ENCODE data around the gene MARVELD1.
A peak's percentile ranks its signal among the peaks of the same experiment; 100 is the strongest.
"Not testable (repeated sequence)": the region's sequence is repeated elsewhere in the genome, so short reads cannot be mapped to it uniquely, and the experiment has no call there.

The MARVELD1 gene

DNA sequence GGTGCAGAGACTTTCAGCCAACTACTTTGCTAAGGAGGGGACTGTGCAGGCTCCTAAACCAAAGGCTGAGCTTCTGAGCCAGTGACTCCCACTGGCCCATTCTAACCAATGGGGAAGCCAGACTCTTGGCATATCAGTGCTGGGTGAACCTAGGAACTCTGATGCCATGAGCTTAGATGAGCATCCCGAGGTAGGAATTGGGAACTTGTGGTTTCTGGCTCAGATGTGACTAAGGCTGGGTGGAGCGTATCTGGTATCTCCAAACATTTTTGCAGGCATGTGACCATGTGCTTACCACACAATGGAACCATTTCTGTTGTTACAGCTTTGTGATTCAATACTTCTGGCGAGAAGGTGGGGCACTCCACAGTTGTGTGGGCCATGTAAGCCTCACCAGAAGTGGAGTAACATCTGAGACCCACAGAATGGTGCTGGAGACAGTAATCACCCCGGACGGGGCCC is 23.9 kb upstream of the MARVELD1 start:
- DNase-seq (ENCODE audit: low read depth, low spot score): peak; percentile 100

DNA sequence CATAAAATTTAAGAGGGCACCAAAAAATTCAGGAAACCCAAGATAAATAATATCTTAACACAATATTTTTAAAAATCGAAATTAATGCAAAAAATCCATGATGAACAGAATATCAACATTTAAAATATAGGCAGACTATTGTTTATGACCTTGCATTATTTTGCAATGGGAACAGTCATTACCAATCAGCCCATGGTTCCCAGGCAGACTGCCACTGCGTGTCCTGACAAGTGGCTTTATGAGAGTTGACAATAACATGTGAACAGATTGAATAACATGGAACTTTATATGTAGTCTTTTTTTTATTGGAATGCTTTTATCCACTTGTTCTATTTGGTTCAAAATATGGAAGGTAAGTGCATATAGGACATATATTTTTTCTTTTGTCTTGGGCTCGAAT is 23.4 kb upstream of the MARVELD1 start:
- DNase-seq (ENCODE audit: low read depth, low spot score): peak; percentile 84
- H3K27ac ChIP-seq: peak overlapping the region; percentile 98

More for the DNA sequence above, 23.9 kb upstream of the MARVELD1 start:
- H3K27ac ChIP-seq: peak overlapping the region; percentile 98

DNA sequence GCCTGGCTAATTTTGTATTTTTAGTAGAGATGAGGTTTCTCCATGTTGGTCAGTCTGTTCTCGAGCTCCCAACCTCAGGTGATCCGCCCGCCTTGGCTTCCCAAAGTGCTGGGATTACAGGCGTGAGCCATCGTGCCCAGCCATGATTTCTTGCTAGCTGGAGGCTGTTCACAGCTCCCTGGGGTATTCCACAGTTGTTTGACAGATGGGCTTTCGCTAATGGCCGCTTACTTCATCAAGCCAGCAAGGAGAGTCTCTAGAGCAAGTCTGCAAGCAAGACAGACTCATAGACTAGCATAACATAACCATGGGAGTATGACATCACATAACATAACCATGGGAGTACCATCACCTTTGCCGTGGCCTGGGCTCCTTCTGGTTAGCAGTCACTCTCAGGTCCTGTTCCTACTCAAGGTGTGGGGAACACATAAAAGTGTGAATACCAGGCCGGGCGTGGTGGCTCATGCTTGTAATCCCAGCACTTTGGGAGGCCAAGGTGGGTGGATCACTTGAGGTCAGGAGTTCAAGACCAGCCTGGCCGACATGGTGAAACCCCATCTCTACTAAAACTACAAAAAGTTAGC is 15.4 kb upstream of the MARVELD1 start:
- not testable (repeated sequence) for DNase-seq (ENCODE audit: low read depth, low spot score); H3K27ac ChIP-seq

DNA sequence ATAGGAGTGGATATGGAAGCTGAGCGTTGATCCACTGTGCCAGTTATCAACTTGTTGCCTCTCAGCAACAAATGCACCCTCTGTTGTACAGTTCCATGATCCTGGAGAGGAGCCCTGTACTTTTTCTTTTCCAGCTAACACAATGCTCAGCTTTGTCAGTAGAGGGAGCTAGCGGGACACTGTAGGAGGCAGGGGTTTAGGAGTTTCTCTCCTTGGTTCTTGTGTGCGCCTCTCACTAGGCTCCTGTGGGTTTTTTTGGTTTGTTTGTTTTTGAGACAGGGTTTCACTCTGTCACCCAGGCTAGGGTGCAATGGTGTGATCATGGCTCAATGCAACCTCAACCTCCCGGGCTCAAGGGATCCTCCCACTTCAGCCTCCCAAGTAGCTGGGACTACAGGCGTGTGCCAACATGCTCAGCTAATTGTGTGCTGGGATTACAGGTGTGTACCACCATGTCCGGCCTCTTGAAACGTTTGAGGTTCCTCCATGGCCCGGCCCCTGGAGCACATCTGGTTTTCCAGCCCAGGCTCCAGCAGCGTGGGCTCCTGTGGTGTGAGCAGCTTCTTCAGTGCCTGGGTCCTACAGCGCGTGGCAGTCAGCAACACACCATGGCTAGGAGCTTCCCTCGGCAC is 12.0 kb upstream of the MARVELD1 start:
- H3K27ac ChIP-seq: no peak overlapping the region
- DNase-seq (ENCODE audit: low read depth, low spot score): no peak

DNA sequence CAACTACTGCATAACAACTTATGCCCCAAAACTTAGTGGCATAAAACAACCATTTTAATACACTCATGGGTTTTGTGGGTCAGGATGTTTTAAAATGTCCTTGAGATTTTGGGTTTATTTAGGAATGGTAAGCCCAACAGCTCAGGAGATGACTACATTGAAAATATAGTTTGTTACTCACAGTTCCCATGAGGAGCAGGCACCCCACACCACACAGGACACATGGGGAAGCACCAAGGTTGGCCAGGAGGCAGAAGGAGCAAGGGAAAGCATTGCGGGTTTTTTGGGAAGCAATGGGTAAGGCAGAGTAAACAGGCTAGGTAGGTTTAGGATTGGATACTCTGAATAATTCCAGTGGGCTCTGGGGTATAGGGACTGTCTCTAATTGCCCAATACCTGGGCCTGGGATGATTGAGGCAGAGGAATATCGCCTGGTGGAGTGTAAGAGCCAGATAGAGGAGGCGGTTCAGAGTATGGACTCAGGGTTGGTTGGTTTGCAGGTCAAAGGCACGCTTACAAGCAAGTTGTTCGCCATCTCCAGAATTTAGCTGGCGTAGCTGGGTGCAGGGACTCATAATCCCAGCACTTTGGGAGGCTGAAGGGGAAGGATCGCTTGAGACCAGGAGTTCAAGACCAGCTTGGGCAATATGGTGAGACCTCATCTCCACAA is 10.0 kb upstream of the MARVELD1 start:
- no peak overlapping the region for H3K27ac ChIP-seq
- DNase-seq (ENCODE audit: low read depth, low spot score): no peak

DNA sequence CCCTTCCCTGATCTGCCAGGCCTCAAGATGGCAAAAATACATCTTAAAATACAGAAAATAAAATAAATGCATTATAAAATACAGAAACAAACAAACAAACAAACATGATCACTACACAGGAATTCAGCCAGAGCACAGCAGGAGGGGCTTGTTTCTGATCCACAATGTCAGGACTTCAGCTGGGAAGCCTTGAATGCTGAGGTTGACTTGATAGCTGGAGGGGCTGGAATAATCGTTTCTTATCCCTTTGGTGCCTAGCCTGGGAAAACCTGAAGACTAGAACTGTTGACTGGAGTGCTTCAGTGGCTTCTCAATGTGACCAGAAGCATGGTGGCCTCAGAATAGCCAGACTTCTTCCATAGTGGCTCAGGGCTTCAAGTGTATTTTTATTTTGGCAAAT is 9.2 kb upstream of the MARVELD1 start:
- no peak overlapping the region for H3K27ac ChIP-seq
- DNase-seq (ENCODE audit: low read depth, low spot score): no peak

DNA sequence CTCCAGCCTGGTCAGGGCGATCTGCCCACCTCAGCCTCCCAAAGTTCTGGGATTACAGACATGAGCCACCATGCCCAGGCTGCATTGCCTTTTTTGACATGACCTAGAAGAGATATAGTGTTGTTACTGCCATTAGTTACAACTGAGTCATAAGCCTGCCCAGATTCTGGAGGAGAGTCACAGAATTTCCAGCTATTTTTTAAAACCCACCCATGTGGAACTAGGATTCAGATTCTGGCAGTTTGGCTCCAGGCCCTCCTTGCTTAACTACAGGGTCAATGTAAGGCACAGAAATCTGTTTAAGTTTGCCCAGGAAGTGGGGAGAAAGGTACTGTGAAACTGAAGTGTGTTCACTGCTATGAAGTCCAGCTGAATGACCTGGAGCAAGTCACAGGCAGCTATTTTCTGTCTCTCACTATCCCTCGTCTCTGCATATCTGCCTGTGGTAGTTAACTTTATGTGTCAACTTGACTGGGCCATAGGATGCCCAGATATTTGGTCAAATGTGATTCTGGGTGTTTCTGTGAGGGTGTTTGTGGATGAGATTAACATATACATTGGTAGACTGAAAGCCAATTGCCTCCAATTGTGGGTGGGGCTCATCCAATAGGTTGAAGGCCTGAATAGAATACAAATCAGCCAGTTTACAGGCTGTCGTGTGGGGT is 8.4 kb upstream of the MARVELD1 start:
- DNase-seq (ENCODE audit: low read depth, low spot score): no peak
- no peak overlapping the region for H3K27ac ChIP-seq

DNA sequence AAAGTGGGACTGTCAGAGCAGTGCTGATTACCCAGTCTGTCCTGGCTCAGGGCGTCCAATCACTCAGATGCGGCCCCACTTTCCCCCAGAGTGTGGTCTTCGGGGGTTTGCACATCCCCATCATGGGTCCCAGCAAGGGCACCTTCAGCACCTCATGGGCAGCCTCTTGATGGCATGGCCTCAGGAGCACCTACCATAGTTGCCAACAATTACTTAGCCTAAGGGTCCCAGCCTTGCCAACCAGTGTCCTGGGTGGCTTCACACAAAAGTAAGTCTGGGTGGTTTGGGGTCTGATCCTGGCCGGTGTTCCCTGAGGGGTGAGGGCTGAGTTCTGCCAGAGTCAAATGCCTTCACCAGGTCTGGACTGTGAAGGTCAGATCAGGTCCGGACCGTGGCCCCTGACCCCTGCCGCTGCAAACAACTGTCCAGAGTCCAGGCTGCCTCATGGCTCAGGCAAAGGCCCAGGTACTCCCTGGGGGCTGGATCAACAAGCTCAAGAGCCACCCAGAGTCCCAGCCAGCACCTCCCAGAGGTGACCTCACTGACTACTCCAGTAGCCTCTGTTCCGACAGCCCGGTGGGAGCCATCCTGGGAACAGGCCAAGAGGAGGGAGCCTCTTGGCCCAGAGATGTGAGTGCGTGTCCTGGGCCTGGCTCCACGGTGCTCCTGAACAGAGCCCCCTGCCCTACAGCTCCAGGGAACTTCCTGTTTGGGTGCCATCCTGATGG is 6.2 kb upstream of the MARVELD1 start:
- no peak for DNase-seq (ENCODE audit: low read depth, low spot score)
- no peak overlapping the region for H3K27ac ChIP-seq

DNA sequence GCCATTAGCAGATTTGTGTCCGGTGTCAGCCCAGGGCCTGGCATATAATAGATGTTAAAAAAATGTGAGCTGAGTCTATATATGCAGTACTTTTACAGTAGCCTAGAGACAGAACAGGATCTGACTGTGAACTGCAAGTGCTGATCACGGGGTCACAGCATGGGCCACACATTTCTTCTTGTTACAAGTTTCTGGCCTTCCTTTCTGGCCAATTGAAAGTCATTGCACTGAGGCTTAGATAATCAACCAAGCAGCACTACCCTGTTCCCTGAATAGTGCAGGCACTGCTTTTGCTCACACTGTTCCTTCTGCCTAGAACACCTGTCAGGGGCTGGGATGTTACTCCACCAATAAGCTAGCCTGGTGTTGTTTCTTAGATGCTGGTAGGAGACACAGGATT is 5.4 kb upstream of the MARVELD1 start:
- H3K27ac ChIP-seq: no peak overlapping the region
- DNase-seq (ENCODE audit: low read depth, low spot score): no peak

DNA sequence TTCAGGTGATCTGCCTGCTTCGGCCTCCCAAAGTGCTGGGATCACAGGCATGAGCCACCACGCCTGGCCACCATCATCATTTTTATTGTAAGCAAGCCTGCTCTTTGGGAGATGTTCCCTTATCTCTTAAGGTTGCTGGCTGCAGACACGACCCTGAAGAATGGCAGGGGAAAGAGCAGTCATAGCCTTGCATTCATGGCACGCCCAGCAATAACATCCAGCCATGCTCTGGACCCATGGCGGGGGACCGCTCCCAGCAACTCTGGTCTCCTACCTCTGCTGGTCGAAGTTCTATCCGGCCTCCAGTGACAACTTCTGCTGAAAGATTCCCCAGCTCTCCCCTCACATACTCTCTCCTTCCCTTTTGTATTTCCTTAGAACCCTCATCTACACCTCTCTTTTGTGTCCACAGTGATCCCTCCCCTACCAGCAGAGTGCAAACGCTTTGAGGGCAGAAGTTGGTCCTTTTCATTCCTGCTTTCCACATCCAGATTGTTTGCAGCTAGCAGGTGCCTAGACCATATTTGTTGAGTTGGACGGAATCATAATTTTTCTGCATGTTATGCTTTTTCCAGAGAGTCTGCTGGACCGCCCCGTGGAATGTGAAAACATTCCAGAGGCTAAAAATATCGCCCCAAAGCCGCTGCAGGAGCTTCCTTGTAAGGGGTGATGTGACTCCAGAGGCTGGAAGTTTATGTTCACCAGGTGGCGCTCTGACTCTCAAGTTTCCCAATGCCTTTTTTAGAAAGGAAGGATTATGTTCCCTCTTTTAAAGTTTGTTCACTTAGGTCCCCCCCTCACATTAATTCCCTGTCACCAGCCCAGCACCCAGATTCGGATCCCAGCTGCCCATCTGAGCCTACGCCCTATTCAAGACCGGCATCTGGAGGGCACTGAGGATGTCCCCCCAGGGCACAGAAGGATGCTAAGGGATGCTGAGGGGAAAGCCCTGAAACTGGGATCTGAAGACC is 4.3 kb upstream of the MARVELD1 start:
- no peak for DNase-seq (ENCODE audit: low read depth, low spot score)
- H3K27ac ChIP-seq: no peak overlapping the region

DNA sequence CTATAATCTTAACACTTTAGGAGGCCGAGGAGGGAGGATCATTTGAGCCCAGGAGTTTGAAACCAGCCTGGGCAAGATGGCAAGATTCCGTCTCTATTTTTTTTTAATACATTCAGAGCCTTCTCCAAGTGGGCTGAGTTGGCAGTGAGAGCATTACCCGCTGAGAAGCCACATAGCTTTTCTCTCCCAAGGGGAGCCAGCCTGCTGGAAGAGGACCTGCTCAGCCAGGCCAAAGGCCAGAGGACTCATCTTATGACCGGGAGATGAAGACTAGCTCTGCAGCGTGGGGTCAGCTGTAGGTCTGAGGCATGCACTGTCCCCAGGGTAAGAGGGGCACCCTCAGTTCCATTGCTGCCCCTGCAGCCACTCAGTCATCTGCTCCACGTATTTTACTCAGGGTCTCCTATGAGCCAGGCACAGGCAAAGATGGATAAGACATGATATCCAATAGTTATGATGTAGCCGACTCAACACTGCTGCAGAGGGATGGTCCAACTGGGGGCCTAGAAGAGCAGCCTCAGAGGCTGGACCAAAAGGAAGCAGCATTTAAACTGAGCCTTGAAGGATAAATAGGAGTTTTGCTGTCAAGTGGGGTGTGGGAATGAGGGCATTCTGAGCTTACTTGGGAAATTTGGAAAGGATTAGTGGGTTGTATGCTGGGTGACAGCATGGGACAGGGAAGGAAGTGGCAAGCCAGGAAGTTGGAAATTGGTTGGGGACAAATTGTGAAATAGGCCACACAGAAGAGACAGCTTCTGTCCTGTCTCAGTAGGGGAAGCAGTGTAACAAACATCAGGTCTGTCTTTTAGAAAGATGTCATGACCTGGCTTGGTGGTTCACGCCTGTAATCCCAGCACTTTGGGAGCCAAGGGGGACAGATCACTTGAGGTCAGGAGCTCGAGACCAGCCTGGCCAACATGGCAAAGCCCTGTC is 1.6 kb upstream of the MARVELD1 start:
- no peak for DNase-seq (ENCODE audit: low read depth, low spot score)
- H3K27ac ChIP-seq: no peak overlapping the region

DNA sequence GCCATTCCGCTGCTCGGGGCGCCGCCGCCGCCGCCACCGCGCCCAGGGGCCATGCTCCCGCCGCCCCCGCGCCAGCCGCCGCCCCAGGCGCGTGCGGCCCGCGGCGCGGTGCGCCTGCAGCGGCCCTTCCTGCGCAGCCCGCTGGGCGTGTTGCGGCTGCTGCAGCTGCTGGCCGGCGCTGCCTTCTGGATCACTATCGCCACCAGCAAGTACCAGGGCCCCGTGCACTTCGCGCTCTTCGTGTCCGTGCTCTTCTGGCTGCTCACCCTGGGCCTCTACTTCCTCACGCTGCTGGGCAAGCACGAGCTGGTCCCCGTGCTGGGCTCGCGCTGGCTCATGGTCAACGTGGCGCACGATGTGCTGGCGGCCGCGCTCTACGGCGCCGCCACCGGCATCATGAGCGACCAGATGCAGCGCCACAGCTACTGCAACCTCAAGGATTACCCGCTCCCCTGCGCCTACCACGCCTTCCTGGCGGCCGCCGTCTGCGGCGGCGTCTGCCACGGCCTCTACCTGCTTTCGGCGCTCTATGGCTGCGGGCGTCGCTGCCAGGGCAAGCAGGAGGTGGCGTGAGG is 383 bp downstream of the MARVELD1 start:
- peak; percentile 58 for DNase-seq (ENCODE audit: low read depth, low spot score)
- peak overlapping the region; percentile 98 for H3K27ac ChIP-seq

DNA sequence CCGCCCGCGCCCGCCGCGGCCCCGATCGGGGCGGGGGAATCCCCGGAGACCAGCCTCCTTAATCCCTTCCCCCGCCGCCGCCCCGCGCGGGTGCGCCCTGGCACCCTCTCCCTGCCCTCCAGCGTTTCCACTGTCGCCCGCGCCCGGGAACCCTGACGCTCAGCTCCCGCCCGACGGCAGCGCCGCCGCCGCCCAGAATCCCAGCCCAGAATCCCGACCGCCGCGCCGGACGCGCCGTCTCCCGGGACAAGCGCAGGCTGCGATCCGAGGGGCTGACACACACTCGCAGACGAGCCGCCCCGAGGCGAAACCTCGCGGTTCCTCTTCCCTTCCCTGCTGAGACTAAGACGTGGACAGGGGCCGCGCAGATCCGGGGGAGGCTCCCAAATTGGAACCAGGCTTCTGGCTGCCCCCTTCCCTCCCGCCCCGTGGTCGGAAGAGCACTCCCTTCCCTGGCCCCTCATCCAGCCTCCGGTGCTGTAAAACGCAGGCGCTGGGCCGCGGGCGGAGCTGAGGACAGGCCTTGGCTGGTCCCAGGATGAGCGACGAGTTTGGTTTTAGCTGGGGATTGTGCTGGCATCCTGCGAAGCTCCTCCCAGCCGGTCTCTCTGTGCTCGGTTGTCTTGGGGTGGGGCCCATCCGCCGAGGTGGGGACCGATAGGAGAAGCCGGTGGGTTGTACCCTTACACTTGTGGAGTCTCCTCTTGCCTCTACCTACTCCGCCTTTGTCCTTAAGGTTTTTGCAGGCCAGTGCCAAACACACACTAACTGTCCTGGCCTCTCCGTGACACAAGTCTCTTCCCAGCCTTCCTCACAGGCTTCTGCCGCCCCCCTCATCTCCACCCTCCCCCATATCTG is 1.1 kb downstream of the MARVELD1 start:
- H3K27ac ChIP-seq: peak overlapping the region; percentile 98
- no peak for DNase-seq (ENCODE audit: low read depth, low spot score)

DNA sequence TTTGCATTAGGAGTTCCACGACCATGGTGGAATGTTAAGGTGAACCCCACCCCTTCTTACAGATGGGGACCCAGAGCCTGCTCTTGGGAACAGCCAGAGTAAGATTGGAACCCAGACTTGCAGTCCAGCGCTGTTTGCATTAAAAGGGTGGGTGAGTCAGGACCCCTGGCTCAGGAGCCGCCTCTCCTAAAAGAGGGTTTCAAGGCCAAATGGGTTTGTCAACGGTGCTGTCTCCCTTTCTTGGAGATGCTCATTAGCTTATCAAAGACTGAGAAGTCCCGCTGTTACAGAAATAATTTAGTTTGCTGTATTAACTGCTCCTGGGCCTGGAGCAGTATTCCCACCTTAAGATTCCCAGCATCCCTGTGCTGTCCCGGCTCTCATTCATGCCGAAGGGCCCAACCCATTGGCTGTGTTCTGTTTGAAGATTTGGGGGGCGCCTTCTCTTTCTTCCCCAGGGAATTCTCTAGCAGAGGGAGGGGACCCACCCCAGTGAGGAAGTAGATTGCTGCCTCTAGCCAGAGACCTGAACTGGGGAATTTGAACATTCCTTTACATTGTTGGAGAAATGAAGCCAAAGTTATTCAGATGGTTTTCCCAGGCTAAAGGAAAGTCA is 1.8 kb downstream of the MARVELD1 start:
- DNase-seq (ENCODE audit: low read depth, low spot score): no peak
- peak overlapping the region; percentile 98 for H3K27ac ChIP-seq

DNA sequence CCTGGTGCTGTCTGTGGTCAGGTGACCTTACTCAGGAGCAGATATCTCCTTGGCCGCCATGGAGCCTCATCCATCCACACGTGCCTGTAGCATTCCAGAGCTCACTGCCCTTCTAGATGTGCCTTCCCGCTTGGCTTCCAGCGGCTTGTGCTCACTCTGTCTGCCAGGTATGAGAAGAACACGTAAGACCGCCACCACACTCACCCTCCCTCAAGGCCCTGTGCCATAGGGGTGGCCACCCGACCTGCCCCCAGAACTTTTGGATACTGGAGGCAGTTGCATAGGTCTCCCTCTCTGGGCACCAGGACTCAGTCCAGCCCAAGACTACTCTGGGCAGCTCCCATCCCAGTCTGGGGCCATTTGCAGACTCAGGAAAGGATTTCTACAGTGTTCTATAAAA is 4.1 kb downstream of the MARVELD1 start:
- peak overlapping the region; percentile 98 for H3K27ac ChIP-seq
- no peak for DNase-seq (ENCODE audit: low read depth, low spot score)

DNA sequence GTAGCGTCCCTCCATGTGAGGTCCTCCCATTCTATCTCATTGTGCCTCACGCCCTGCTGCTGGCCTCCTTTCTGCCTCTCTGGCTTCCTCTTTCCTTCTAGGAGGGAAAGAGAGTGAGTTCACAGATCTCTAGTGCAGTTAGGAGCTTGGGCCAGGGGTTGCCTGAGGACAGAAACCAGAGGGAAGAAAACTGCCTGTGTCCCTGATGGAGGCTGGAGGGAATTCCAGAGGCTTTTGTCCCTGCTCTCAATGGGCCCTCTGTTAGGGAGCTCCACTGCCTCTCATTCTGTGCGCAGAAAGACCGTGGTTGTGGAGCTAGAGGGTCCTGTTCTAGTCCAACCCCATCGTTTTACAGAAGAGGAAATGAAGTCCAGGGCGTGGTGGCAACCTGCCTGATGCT is 4.6 kb downstream of the MARVELD1 start:
- H3K27ac ChIP-seq: peak overlapping the region; percentile 98
- no peak for DNase-seq (ENCODE audit: low read depth, low spot score)

Measured in epithelial cell of prostate (primary cell).